ENCODE measurements around the gene MACROH2A1. TPM values are rescaled to one million over a fixed set of nuclear protein-coding genes. Genes with fewer than 3 reads are reported as not detected.

Gene MACROH2A1
- total RNA-seq, 2 experiments from 2014 or later, result 159 to 190 TPM

- CTCF ChIA-PET, result no interaction called here
- ATAC-seq (no peak), DNase-seq (no peak)
- Mint-ChIP-seq H3K9me3 (ENCODE audit: low read depth) (no peaks in the 10 kb centered on the region), H3K27me3 (no peaks in the 10 kb centered on the region), H3K27ac (no peak overlapping the region), H3K4me3 (no peak overlapping the region), H3K4me1 (peaks cover 71% of the 10 kb centered on the region), H3K36me3 (ENCODE audit: low read depth) (peaks cover 36% of the 10 kb centered on the region)
- intact Hi-C loops (cut with DNase I, micrococcal nuclease), result no loop called here
- POLR2A ChIA-PET, result interaction anchor here (1.5 kb wide), 1 partner anchor 8 kb away, joined by 3 read pairs; no protein-coding TSS in a partner anchor
These were observed 5.3 kb downstream of the MACROH2A1 start for GRCh38 chr5:135393691-135394090.

GRCh38 chr5:135393229-135393628, 5.8 kb downstream of the MACROH2A1 start:
- no peak for ATAC-seq
- H3K9me3 Mint-ChIP-seq (ENCODE audit: low read depth), result no peaks in the 10 kb centered on the region
- DNase-seq, result no peak
- intact Hi-C loops (cut with DNase I, micrococcal nuclease), result no loop called here
- H3K4me1 Mint-ChIP-seq, result peaks cover 76% of the 10 kb centered on the region
- no peak overlapping the region for H3K4me3 Mint-ChIP-seq
- ChIA-PET POLR2A (interaction anchor here (1.5 kb wide), 1 partner anchor 8 kb away, joined by 3 read pairs; no protein-coding TSS in a partner anchor), CTCF (no interaction called here)
- H3K27ac Mint-ChIP-seq, result no peak overlapping the region
- no peaks in the 10 kb centered on the region for H3K27me3 Mint-ChIP-seq
- peaks cover 39% of the 10 kb centered on the region for H3K36me3 Mint-ChIP-seq (ENCODE audit: low read depth)

- ChIA-PET CTCF (interaction anchor here (0.6 kb wide), 1 partner anchor 650 kb away, joined by 4 read pairs; no protein-coding TSS in a partner anchor), POLR2A (interaction anchor here (0.5 kb wide), 1 partner anchor 10 kb away, joined by 4 read pairs; no protein-coding TSS in a partner anchor)
- intact Hi-C loops (cut with DNase I, micrococcal nuclease), result no loop called here
- DNase-seq (peak; percentile 38), ATAC-seq (peak; percentile 89)
- peak overlapping the region; percentile 20 for H3K27ac Mint-ChIP-seq
- H3K36me3 Mint-ChIP-seq (ENCODE audit: low read depth), result peaks cover 39% of the 10 kb centered on the region
- peaks cover 79% of the 10 kb centered on the region for H3K4me1 Mint-ChIP-seq
- no peak overlapping the region for H3K4me3 Mint-ChIP-seq
- H3K9me3 Mint-ChIP-seq (ENCODE audit: low read depth), result no peaks in the 10 kb centered on the region
- H3K27me3 Mint-ChIP-seq, result no peaks in the 10 kb centered on the region
These were observed 6.8 kb downstream of the MACROH2A1 start for GRCh38 chr5:135392256-135392655.

- intact Hi-C loops (cut with DNase I, micrococcal nuclease), result no loop called here
- DNase-seq, result no peak
- Mint-ChIP-seq H3K27me3 (no peaks in the 10 kb centered on the region), H3K36me3 (ENCODE audit: low read depth) (peaks cover 40% of the 10 kb centered on the region), H3K4me1 (peaks cover 78% of the 10 kb centered on the region), H3K9me3 (ENCODE audit: low read depth) (no peaks in the 10 kb centered on the region), H3K4me3 (no peak overlapping the region), H3K27ac (peak overlapping the region; percentile 20)
- CTCF ChIA-PET, result interaction anchor here (0.7 to 1.0 kb wide), 2 partner anchors 14 to 60 kb away, joined by 3 to 5 read pairs; no protein-coding TSS in a partner anchor
- ATAC-seq, result peak; percentile 3
- POLR2A ChIA-PET, result interaction anchor here (0.5 kb wide), 1 partner anchor 10 kb away, joined by 4 read pairs; no protein-coding TSS in a partner anchor
These were observed 7.2 kb downstream of the MACROH2A1 start for GRCh38 chr5:135391869-135392255.

- Mint-ChIP-seq H3K27ac (peak overlapping the region; percentile 20), H3K27me3 (no peaks in the 10 kb centered on the region), H3K4me3 (no peak overlapping the region), H3K9me3 (ENCODE audit: low read depth) (no peaks in the 10 kb centered on the region), H3K4me1 (peaks cover 75% of the 10 kb centered on the region), H3K36me3 (ENCODE audit: low read depth) (peaks cover 45% of the 10 kb centered on the region)
- ATAC-seq, result no peak
- DNase-seq, result no peak
- intact Hi-C loops (cut with DNase I, micrococcal nuclease), result no loop called here
- POLR2A ChIA-PET, result no interaction called here
- CTCF ChIA-PET, result interaction anchor here (0.7 to 1.0 kb wide), 2 partner anchors 13 to 60 kb away, joined by 3 to 5 read pairs; no protein-coding TSS in a partner anchor
These were observed 7.7 kb downstream of the MACROH2A1 start for GRCh38 chr5:135391116-135391868.

GRCh38 chr5:135388860-135389435, 10.1 kb downstream of the MACROH2A1 start:
- ATAC-seq, result no peak
- ChIA-PET POLR2A (no interaction called here), CTCF (interaction anchor here (1.1 to 2.3 kb wide), 2 partner anchors 12 to 37 kb away, joined by 4 to 7 read pairs; no protein-coding TSS in a partner anchor)
- Mint-ChIP-seq H3K27ac (no peak overlapping the region), H3K9me3 (ENCODE audit: low read depth) (no peaks in the 10 kb centered on the region), H3K4me3 (no peak overlapping the region), H3K4me1 (peaks cover 53% of the 10 kb centered on the region), H3K27me3 (no peaks in the 10 kb centered on the region), H3K36me3 (ENCODE audit: low read depth) (peaks cover 55% of the 10 kb centered on the region)
- intact Hi-C loops (cut with DNase I, micrococcal nuclease), result no loop called here
- no peak for DNase-seq

- ChIA-PET CTCF (interaction anchor here (0.8 to 2.3 kb wide), 3 partner anchors 9 to 38 kb away, joined by 3 to 7 read pairs (median 5); no protein-coding TSS in a partner anchor), POLR2A (no interaction called here)
- Mint-ChIP-seq H3K4me1 (peaks cover 41% of the 10 kb centered on the region), H3K4me3 (no peak overlapping the region), H3K27ac (no peak overlapping the region), H3K27me3 (no peaks in the 10 kb centered on the region), H3K9me3 (ENCODE audit: low read depth) (no peaks in the 10 kb centered on the region), H3K36me3 (ENCODE audit: low read depth) (peaks cover 59% of the 10 kb centered on the region)
- ATAC-seq (no peak), DNase-seq (no peak)
- intact Hi-C loops (cut with DNase I, micrococcal nuclease), result no loop called here
These were observed 11.4 kb downstream of the MACROH2A1 start for GRCh38 chr5:135387629-135387960.

GRCh38 chr5:135386886-135387628, 12.0 kb downstream of the MACROH2A1 start:
- Mint-ChIP-seq H3K36me3 (ENCODE audit: low read depth) (peaks cover 60% of the 10 kb centered on the region), H3K27ac (peak overlapping the region; percentile 4), H3K4me3 (no peak overlapping the region), H3K27me3 (no peaks in the 10 kb centered on the region), H3K4me1 (peaks cover 36% of the 10 kb centered on the region), H3K9me3 (ENCODE audit: low read depth) (no peaks in the 10 kb centered on the region)
- intact Hi-C loops (cut with DNase I, micrococcal nuclease), result no loop called here
- no peak for DNase-seq
- CTCF ChIA-PET, result interaction anchor here (1.2 to 2.3 kb wide), 3 partner anchors 11 to 39 kb away, joined by 3 to 7 read pairs (median 4); no protein-coding TSS in a partner anchor
- POLR2A ChIA-PET, result no interaction called here
- no peak for ATAC-seq

GRCh38 chr5:135386096-135386495, 12.9 kb downstream of the MACROH2A1 start:
- DNase-seq (no peak), ATAC-seq (no peak)
- Mint-ChIP-seq H3K27ac (no peak overlapping the region), H3K27me3 (no peaks in the 10 kb centered on the region), H3K9me3 (ENCODE audit: low read depth) (no peaks in the 10 kb centered on the region), H3K4me1 (peaks cover 28% of the 10 kb centered on the region), H3K4me3 (no peak overlapping the region), H3K36me3 (ENCODE audit: low read depth) (peaks cover 60% of the 10 kb centered on the region)
- ChIA-PET POLR2A (no interaction called here), CTCF (interaction anchor here (2.0 kb wide), 1 partner anchor 10 kb away, joined by 4 read pairs; no protein-coding TSS in a partner anchor)
- intact Hi-C loops (cut with DNase I, micrococcal nuclease), result no loop called here

GRCh38 chr5:135385576-135385975, 13.5 kb downstream of the MACROH2A1 start:
- ChIA-PET POLR2A (interaction anchor here (0.5 to 0.9 kb wide), 2 partner anchors 8 to 42 kb away, joined by 3 to 5 read pairs; no protein-coding TSS in a partner anchor), CTCF (interaction anchor here (0.7 to 2.0 kb wide), 3 partner anchors 9 to 41 kb away, joined by 3 to 5 read pairs (median 4); no protein-coding TSS in a partner anchor)
- H3K4me1 Mint-ChIP-seq, result peaks cover 28% of the 10 kb centered on the region
- intact Hi-C loops (cut with DNase I, micrococcal nuclease), result no loop called here
- no peak overlapping the region for H3K4me3 Mint-ChIP-seq
- H3K27ac Mint-ChIP-seq, result no peak overlapping the region
- no peaks in the 10 kb centered on the region for H3K9me3 Mint-ChIP-seq (ENCODE audit: low read depth)
- no peaks in the 10 kb centered on the region for H3K27me3 Mint-ChIP-seq
- peaks cover 64% of the 10 kb centered on the region for H3K36me3 Mint-ChIP-seq (ENCODE audit: low read depth)
- no peak for DNase-seq
- no peak for ATAC-seq

GRCh38 chr5:135384898-135385297, 14.1 kb downstream of the MACROH2A1 start:
- Mint-ChIP-seq H3K9me3 (ENCODE audit: low read depth) (no peaks in the 10 kb centered on the region), H3K27ac (no peak overlapping the region), H3K4me1 (peaks cover 31% of the 10 kb centered on the region), H3K4me3 (no peak overlapping the region), H3K27me3 (no peaks in the 10 kb centered on the region), H3K36me3 (ENCODE audit: low read depth) (peaks cover 70% of the 10 kb centered on the region)
- ChIA-PET CTCF (interaction anchor here (0.7 to 2.0 kb wide), 4 partner anchors 9 to 41 kb away, joined by 3 to 5 read pairs (median 4); no protein-coding TSS in a partner anchor), POLR2A (interaction anchor here (0.9 kb wide), 1 partner anchor 9 kb away, joined by 3 read pairs; no protein-coding TSS in a partner anchor)
- DNase-seq (no peak), ATAC-seq (no peak)
- intact Hi-C loops (cut with DNase I, micrococcal nuclease), result no loop called here
